Ovary (tissue), 3 donors: ENCODE measurements around the gene CACNA1D.

Source experiments
- POLR2A ChIP-seq: fragments of 450-650 bp; IDR thresholded peaks from one replicate; pipeline ENCODE4 v1.6.1; 2017; ENCODE audit warnings: antibody characterized with exemption, mild to moderate bottlenecking, moderate library complexity
- TF ChIP-seq, protein P1 (sequence below), 3 donors: fragments of 450-650 bp in 2 of 3; fragments of 200-600 bp in 1 of 3; IDR thresholded peaks; one replicate each; pipeline versions ENCODE4 v1.5.1 to v1.8.0; 2016 to 2022; ENCODE audit warnings: antibody characterized with exemption in 3 of 3, mild to moderate bottlenecking in 1 of 3
- donor health status: DM: no; HTN: no; CAD: no.

DNA sequence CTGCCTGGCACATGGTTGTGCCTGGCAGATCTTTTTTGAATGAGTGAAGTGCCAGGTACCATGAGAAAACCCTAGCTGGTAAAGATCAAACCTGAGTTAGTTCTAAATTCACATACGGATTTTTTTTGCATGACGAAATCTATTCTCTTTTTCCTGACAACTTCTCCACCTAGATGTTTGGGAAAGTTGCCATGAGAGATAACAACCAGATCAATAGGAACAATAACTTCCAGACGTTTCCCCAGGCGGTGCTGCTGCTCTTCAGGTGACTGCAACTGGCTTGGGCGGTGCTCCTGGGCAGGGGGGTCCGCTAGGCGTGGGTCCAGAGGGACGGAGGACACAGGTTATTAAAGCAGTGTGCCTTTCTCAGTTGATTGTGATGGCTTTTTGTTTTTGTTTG, 280.0 kb downstream of the CACNA1D start:
- TF ChIP-seq, protein P1, sequence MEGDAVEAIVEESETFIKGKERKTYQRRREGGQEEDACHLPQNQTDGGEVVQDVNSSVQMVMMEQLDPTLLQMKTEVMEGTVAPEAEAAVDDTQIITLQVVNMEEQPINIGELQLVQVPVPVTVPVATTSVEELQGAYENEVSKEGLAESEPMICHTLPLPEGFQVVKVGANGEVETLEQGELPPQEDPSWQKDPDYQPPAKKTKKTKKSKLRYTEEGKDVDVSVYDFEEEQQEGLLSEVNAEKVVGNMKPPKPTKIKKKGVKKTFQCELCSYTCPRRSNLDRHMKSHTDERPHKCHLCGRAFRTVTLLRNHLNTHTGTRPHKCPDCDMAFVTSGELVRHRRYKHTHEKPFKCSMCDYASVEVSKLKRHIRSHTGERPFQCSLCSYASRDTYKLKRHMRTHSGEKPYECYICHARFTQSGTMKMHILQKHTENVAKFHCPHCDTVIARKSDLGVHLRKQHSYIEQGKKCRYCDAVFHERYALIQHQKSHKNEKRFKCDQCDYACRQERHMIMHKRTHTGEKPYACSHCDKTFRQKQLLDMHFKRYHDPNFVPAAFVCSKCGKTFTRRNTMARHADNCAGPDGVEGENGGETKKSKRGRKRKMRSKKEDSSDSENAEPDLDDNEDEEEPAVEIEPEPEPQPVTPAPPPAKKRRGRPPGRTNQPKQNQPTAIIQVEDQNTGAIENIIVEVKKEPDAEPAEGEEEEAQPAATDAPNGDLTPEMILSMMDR (IDR thresholded peaks at IDR 0.05) = no peak
- no peak for TF ChIP-seq POLR2A
